ENCODE data around the gene AADACL4. TPM values are rescaled to one million over a fixed set of nuclear protein-coding genes. Genes with fewer than 3 reads are reported as not detected.

Gene AADACL4
- total and polyA plus RNA-seq, 10 of the 15 experiments (the other 5 are each of a cell fraction or from before 2014, with no cell fraction given), result not detected

DNA sequence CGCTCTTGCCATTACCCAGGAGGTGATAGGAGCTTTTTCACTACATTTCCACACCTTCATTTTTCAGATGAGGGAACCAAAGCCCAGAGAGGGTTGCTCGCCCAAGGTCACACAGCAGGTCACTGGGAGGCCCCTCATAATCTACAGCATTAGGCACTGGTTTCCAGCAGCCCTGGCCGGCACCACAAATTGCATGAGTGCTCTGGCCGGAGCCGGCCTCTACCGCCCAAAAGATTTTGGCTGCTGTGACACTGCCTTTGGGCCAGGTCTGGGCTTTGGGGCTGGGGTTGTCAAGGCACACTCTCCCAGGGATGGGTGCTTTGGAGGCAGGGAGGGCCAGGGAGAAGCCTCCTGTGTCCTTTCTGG lies 41.2 kb upstream of the AADACL4 start:
- no TSS peak for BruUV-seq (replicated peaks)
- no peaks in the 10 kb centered on the region for H3K4me1 ChIP-seq (ENCODE audit: control insufficient read depth, insufficient read depth, low read length)
- 58% methylated on average over 6 of the region's 6 CpGs for WGBS (ENCODE audit: insufficient coverage, insufficient replicate concordance, low lambda C conversion rate, missing lambda C conversion rate)
- FAIRE-seq, result no peak
- H3K27me3 ChIP-seq (replicated peaks in 1 of 2; ENCODE audit: control insufficient read depth in 2 of 2, insufficient read depth in 2 of 2, low read length in 1 of 2), result no peaks in the 10 kb centered on the region
- H3K79me2 ChIP-seq (ENCODE audit: control insufficient read depth, insufficient read depth, low read length), result no peaks in the 10 kb centered on the region
- no peak overlapping the region for H3K4me2 ChIP-seq (ENCODE audit: control insufficient read depth, insufficient read depth)
- TF ChIP-seq IKZF1 (conservative IDR thresholded peaks at IDR 0.05) (no peak), ZBED1 (IDR thresholded peaks at IDR 0.05; ENCODE audit: borderline replicate concordance) (no peak), ATF7 (IDR thresholded peaks at IDR 0.05; ENCODE audit: low read depth) (no peak), MXI1 (IDR thresholded peaks at IDR 0.05; ENCODE audit: low read depth, low read length) (no peak), WRNIP1 (IDR thresholded peaks at IDR 0.05; ENCODE audit: borderline replicate concordance, low read depth, low read length) (no peak), CHD1 (IDR thresholded peaks at IDR 0.05; ENCODE audit: low read depth, low read length) (no peak), ESRRA (IDR thresholded peaks at IDR 0.05; ENCODE audit: low read length) (no peak), TARDBP (IDR thresholded peaks at IDR 0.05; ENCODE audit: borderline replicate concordance) (no peak)
- TF ChIP-seq, protein P1, sequence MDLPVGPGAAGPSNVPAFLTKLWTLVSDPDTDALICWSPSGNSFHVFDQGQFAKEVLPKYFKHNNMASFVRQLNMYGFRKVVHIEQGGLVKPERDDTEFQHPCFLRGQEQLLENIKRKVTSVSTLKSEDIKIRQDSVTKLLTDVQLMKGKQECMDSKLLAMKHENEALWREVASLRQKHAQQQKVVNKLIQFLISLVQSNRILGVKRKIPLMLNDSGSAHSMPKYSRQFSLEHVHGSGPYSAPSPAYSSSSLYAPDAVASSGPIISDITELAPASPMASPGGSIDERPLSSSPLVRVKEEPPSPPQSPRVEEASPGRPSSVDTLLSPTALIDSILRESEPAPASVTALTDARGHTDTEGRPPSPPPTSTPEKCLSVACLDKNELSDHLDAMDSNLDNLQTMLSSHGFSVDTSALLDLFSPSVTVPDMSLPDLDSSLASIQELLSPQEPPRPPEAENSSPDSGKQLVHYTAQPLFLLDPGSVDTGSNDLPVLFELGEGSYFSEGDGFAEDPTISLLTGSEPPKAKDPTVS (IDR thresholded peaks at IDR 0.05; ENCODE audit: low read depth, low read length), result no peak
- TF ChIP-seq, protein P2, sequence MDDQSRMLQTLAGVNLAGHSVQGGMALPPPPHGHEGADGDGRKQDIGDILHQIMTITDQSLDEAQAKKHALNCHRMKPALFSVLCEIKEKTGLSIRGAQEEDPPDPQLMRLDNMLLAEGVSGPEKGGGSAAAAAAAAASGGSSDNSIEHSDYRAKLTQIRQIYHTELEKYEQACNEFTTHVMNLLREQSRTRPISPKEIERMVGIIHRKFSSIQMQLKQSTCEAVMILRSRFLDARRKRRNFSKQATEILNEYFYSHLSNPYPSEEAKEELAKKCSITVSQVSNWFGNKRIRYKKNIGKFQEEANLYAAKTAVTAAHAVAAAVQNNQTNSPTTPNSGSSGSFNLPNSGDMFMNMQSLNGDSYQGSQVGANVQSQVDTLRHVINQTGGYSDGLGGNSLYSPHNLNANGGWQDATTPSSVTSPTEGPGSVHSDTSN (IDR thresholded peaks at IDR 0.05; ENCODE audit: insufficient replicate concordance, low read depth, low read length), result no peak
- no peak for DNase-seq (ENCODE audit: low read depth, low spot score)
- peaks cover 1% of the 10 kb centered on the region; the same call in 2 of the 3 replicates for H3K9me3 ChIP-seq (replicated peaks; ENCODE audit: control insufficient read depth, insufficient read depth, low read length)
- intact Hi-C loops (cut with micrococcal nuclease; ENCODE audit: unreplicated experiment), result loop anchor here (5.0 kb wide), 1 partner anchor 155 kb away; no protein-coding TSS in a partner anchor
- no peak overlapping the region for H3K4me3 ChIP-seq
- H3K36me3 ChIP-seq (ENCODE audit: control insufficient read depth in 2 of 2, insufficient read depth in 2 of 2, low read length in 1 of 2), result no peaks in the 10 kb centered on the region
- no peak overlapping the region for H2AFZ ChIP-seq (ENCODE audit: control insufficient read depth, low read depth, low read length)
- ChIA-PET CTCF (interaction anchor here (1.5 to 5.1 kb wide), 4 partner anchors 12 to 330 kb away, joined by 4 to 47 read pairs (median 11); partner anchors contain the start of gene DHRS3), SMC1A (ENCODE audit: uncharacterized antibody, unreplicated experiment) (interaction anchor here (4.6 kb wide), 1 partner anchor 14 kb away, joined by 49 read pairs; the partner anchor contains the start of gene DHRS3), RAD21 (ENCODE audit: unreplicated experiment) (interaction anchor here (4.7 kb wide), 1 partner anchor 16 kb away, joined by 50 read pairs; the partner anchor contains the start of gene DHRS3), POLR2A (no interaction called here)
- in situ Hi-C loops (cut with MboI), result no loop called here
- H3K9ac ChIP-seq (ENCODE audit: control insufficient read depth, insufficient read depth, low read length), result no peak overlapping the region
- H4K20me1 ChIP-seq (ENCODE audit: control insufficient read depth, insufficient read depth), result no peaks in the 10 kb centered on the region
- H3K27ac ChIP-seq (ENCODE audit: control insufficient read depth, insufficient read depth), result no peak overlapping the region
- ATAC-seq, result no peak

Data from GM12878 (cell line).